HG03045 (cell line): Measurements from ENCODE around the gene TKT.
"Not testable (repeated sequence)": the region's sequence is repeated elsewhere in the genome, so short reads cannot be mapped to it uniquely, and the experiment has no call there.

ENCODE experiments used
- ATAC-seq: cut with Tn5 transposase; IDR thresholded peaks from one replicate; pipeline ENCODE4 v1.9.1; 2021; ENCODE audit warnings: mild to moderate bottlenecking, moderate library complexity; ENCODE audit not compliant: unreplicated experiment

Gene TKT

DNA sequence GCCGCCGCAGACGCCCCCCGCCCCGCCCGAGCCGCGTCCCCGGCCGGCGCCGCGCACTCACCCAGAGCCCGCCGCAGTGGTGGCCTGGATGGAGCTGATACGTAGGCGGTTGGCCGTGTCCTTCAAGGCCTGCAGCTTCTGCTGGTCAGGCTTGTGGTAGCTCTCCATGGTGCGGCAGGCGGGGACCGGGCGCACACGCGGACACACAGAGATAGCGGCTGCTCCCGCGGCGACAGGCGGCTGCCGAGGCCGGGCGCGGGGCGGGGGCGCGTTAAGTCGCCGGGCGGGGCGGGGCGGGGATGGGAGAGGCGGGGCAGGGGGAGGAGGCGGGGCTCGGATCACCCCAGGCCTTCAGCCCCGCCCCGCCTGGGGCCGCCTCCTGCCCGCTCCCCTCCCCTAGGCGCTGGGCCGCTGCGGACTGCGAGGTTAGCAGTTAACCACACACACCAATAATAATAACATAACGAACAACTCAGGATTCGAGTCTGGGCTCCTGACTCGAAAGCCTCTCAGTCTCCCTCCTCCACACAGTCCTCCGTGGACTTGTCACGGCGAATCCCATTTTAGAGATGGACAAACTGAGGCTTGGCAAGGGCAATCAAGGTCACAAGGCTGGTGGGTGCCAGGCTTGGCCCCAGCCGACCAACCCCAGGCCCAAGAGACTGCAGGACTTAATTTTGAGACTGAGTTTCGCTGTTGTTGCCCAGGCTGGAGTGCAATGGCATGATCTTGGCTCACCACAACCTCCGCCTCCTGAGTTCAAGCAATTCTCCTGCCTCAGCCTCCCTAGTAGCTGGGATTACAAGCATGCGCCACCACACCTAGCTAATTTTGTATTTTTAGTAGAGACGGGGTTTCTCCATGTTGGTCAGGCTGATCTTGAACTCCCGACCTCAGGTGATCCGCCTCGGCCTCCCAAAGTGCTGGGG is at the start of gene TKT:
Gene TKT, minus strand, starts transcription at position 248 of the 929 bp plus-strand sequence. Its CDS starts 80 bp downstream, at position 168.
- ATAC-seq, result peak; percentile 56

DNA sequence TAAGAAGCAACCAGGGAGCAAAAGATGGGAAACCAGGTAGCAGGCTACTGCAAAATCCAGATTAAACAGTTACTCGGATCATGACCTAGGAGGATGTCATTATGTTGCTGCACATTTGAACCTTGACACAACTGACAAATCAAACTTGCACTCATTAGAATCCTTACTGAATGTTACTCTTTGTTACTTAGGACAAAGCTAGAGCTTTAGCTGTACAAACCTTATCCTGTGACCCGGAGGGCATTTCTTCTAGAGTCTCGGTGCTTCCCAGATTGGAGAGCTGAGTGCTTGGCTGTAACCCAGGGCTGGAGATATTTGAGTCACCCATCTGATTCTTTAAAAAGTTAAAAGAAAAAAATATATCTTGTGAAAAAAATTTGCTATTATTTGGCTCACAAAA is 48.1 kb upstream of the TKT start:
- ATAC-seq, result no peak

DNA sequence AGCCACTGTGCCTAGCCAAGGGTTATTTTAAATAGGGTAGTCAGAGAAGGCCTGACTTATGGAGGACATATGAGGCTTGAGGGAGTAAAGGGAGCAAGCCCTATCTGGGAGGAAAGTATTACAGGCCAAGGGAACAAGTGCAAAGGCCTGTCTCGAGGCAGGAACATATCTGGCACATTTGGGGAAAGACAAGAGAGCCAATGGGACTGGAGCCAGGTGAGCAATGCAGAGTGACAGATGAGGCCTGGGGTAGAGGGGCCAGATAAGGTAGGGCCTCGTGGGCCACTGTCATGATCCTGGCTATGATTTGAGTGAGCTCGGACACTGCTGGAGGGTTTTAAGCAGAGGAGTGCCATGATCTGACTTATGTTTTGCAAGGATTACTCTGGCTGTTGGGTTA is 47.7 kb upstream of the TKT start:
- ATAC-seq, result no peak

- ATAC-seq, result no peak
These were observed 45.0 kb upstream of the TKT start for GRCh38 chr3:53300826-53301225.

DNA sequence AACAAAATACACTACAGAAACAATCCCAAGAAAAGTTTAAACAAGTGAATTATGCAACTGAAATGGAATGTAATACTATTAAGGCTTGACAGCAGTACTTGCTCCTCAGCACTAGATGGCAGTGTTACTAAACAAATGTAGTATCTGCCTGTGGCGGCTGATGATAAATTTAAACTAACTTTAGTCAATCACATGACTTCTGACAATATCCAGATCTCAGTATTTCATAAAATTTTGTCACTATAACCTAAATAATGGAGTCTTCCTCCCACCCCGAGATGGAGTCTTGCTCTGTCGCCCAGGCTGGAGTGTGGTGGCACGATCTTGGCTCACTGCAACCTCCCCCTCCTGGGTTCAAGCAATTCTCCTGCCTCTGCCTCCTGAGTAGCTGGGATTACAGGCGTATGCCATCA is 43.8 kb upstream of the TKT start:
- ATAC-seq, result not testable (repeated sequence)

DNA sequence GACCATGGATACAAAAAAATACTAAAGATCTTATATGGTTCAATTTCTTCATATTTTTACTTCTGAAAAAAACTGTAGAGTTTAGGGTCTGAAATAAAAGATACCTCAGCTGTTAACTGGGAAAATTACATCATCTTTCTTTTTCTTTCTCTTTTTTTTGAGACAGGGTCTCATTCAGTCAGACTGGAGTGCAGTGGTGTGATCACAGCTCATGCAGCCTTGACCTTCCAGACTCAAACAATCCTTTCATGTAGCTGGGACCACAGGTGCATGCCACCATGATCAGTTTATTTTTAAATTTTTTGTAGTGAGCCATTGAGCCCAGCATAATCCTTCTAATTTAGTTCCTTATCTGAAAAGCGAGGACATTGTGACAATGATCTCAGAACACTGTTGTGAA is 39.6 kb upstream of the TKT start:
- ATAC-seq, result no peak

- no peak for ATAC-seq
These were observed 38.0 kb upstream of the TKT start for GRCh38 chr3:53293867-53294266.

DNA sequence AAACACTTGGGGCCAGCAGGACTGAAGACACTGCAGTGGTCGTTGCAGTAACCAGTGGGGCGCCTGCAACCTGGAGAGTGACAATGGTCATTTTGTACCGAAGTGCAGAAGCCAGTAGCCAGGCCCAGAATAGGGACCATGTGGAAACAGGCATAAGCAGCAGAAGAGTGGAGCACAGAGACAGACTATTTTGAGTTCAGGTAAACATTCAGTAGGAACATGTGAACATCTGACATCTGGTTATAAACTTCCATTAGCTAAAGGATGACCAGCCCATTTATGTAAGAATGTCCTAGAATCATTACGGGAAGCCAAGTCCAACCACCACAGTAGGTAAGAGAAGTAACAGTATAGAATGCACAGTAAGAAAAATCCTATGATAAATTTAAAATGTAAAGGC is 32.4 kb upstream of the TKT start:
- ATAC-seq, result no peak

GRCh38 chr3:53287131-53287629 is 31.4 kb upstream of the TKT start:
- no peak for ATAC-seq

GRCh38 chr3:53286727-53287126 is 30.9 kb upstream of the TKT start:
- no peak for ATAC-seq

GRCh38 chr3:53282581-53282980 is 26.8 kb upstream of the TKT start:
- no peak for ATAC-seq

- no peak for ATAC-seq
These were observed 22.8 kb upstream of the TKT start for GRCh38 chr3:53278667-53279066.

- no peak for ATAC-seq
These were observed 19.2 kb upstream of the TKT start for GRCh38 chr3:53274938-53275605.

DNA sequence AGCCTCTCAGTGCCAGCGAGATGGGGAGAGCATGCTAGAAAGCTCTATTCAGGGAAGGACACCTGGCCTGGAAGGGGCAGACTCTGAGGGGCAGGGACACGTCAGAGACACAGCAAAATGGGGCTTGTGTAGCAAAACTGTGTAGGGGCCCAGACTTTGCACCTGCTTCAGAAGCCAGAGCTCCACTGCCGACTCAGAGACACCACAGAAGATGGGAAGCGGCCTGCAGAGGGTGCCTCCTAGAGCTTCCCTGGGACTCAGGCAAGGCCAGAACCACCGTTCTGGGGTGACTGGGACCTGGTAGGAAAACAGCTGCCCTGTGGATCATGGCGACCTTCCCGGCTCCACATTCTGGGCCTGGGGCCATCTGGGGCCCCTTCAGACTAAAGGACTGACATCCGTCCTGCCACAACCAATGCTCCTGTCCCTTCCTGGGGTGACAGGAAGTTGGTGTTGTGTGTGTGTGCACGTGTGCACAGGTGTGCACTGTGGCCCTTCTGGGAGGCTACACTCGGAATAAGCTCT is 17.4 kb upstream of the TKT start:
- ATAC-seq, result no peak

DNA sequence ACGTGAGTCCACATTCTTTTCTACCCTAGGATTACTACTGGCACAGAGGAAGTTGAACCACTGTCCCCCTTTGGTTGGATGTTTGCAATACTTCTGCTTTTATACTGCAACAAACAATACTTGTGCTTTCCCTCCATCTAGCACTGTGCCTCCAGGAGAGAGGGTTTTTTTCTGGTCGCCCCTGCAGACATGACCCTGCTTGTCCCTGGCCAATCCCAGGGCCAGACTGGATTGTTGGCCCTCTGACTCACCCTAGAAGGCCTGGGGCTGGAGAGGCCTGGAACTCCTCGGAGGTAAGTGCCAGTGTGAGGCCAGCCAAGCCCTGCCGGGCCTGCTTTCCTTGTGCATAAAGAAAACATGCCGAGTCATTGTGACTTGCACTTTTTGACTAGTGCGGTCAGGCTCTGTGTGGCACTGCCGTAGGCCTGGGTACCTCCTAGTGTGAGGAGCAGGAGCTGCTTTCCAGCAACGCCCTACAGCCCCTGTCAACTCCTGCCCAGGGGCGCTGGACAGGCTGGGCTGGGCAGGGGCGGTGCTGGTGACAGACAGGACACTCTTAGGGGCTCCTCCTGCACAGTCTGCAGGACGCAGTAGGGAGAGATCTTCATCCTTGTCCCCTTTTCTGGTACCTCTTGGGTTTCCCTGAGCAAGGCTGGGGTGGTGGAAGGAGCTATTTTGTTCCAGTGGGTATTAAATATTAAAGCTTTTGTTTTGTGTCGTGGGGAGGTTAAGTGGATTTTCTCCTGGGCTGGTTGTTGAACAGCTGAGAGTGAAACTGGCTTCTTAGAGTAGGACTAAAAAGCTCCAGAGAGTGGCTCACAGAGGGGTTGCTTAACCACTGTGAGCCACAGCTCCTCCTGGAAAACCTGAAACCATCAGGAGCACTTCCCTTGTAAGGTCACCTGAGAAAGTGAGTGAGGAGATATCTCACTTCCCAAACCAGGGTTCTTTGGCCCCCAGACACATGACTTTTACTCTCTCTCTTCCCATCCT is 14.4 kb upstream of the TKT start:
- ATAC-seq, result peak; percentile 63

GRCh38 chr3:53269193-53269592 is 13.4 kb upstream of the TKT start:
- not testable (repeated sequence) for ATAC-seq

GRCh38 chr3:53267766-53268165 is 11.9 kb upstream of the TKT start:
- no peak for ATAC-seq

DNA sequence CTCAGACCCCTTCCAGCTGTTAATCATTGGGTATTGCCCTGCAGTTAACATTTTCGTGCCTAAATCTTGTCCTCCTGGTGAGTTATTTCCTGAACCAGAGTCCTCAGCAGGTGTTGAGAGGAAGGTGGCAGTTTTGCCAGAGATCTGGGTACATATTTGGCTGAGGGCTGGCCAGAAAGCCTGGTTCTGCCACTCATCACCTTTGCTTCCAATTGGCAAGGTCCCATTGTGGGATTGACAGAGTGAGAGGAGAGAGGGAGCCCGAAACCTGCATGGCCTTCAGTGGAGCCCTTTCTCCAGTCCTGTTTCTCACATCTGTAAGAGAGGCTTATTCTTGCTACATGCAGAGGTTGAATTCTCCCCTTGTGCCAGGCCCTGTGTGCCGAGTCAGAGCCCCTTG is 8.9 kb upstream of the TKT start:
- ATAC-seq, result no peak

- ATAC-seq, result no peak
These were observed 8.1 kb upstream of the TKT start for GRCh38 chr3:53263907-53264306.

- no peak for ATAC-seq
These were observed 5.9 kb upstream of the TKT start for GRCh38 chr3:53261712-53262111.
